Peyer's patch (tissue), 4 donors: ENCODE results near the gene RIC8B.

Experiments
- POLR2A ChIP-seq, 2 donors: fragments of 450-650 bp; IDR thresholded peaks; one replicate each; pipeline ENCODE4 v1.5.1; 2017; ENCODE audit warnings: antibody characterized with exemption in 2 of 2, mild to moderate bottlenecking in 2 of 2, moderate library complexity in 2 of 2
- TF ChIP-seq, protein P1 (sequence below), 6 experiments: fragments of 450-650 bp in 4 of 6; fragments of 200-600 bp in 2 of 6; sonication (generic) in 1 of 6; IDR thresholded peaks; one replicate each; pipeline ENCODE4 v1.5.1; 2017 to 2019; ENCODE audit warnings: antibody characterized with exemption in 6 of 6, mild to moderate bottlenecking in 3 of 6, moderate library complexity in 1 of 6

- TF ChIP-seq, protein P1, sequence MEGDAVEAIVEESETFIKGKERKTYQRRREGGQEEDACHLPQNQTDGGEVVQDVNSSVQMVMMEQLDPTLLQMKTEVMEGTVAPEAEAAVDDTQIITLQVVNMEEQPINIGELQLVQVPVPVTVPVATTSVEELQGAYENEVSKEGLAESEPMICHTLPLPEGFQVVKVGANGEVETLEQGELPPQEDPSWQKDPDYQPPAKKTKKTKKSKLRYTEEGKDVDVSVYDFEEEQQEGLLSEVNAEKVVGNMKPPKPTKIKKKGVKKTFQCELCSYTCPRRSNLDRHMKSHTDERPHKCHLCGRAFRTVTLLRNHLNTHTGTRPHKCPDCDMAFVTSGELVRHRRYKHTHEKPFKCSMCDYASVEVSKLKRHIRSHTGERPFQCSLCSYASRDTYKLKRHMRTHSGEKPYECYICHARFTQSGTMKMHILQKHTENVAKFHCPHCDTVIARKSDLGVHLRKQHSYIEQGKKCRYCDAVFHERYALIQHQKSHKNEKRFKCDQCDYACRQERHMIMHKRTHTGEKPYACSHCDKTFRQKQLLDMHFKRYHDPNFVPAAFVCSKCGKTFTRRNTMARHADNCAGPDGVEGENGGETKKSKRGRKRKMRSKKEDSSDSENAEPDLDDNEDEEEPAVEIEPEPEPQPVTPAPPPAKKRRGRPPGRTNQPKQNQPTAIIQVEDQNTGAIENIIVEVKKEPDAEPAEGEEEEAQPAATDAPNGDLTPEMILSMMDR (IDR thresholded peaks at IDR 0.05), result no peak
- no peak for TF ChIP-seq POLR2A (IDR thresholded peaks at IDR 0.05)
These were observed 16.7 kb upstream of the RIC8B start for GRCh38 chr12:106757623-106758348.
